IMR-90 (cell line): ENCODE measurements around the gene FAM83F. TPM values are rescaled to one million over a fixed set of nuclear protein-coding genes. Genes with fewer than 3 reads are reported as not detected.

Source experiments
- ATAC-seq: fragments of 200-7000 bp; cut with Tn5 transposase; 2 replicates; pipeline ENCODE4 v1.9.1; 2020; ENCODE audit warnings: low read depth, mild to moderate bottlenecking, moderate library complexity
- BruUV-seq: library from RNA; stranded (reverse); fragments of 400-500 nt; replicated peaks from 2 replicates; lab custom pipeline; 2021; lab: Mats Ljungman, UMichigan
- CTCF ChIA-PET: fragments of 300-600 bp; formaldehyde crosslinking; extraction: SDS; loops from one replicate; lab custom pipeline; 2021; ENCODE audit warnings: antibody characterized with exemption; lab: Yijun Ruan, JAX
- POLR2A ChIA-PET: fragments of 300-600 bp; sonication (Branson Sonifier 250); formaldehyde crosslinking; loops from one replicate; lab custom pipeline; 2022; ENCODE audit warnings: antibody characterized with exemption; ENCODE audit not compliant: unreplicated experiment; lab: Charles Lee
- DNase-seq: peaks from one replicate; pipeline ENCODE4 v3.0.0; 2013
- H2AFZ ChIP-seq: replicated peaks from 2 replicates; pipeline ENCODE3; 2013; ENCODE audit warnings: low read length, mild to moderate bottlenecking; ENCODE audit not compliant: poor library complexity
- H2AK5ac ChIP-seq: 2 replicates; pipeline ENCODE4 v1.6.1; 2013; ENCODE audit warnings: low read depth, low read length, inconsistent platforms
- H2AK9ac ChIP-seq: replicated peaks from 2 replicates; pipeline ENCODE3; 2013; ENCODE audit warnings: mild to moderate bottlenecking, low read depth, low read length, moderate library complexity; ENCODE audit not compliant: poor library complexity
- H2BK120ac ChIP-seq: 2 replicates; pipeline ENCODE4 v1.6.1; 2013; ENCODE audit warnings: low read depth, low read length, inconsistent platforms
- H2BK15ac ChIP-seq: 3 replicates; pipeline ENCODE4 v1.6.1; 2013; ENCODE audit warnings: low read depth, low read length, inconsistent platforms
- H2BK20ac ChIP-seq: 2 replicates; pipeline ENCODE4 v1.6.1; 2013; ENCODE audit warnings: low read depth, mild to moderate bottlenecking, inconsistent platforms, low read length, moderate library complexity
- H2BK5ac ChIP-seq: 2 replicates; pipeline ENCODE4 v1.6.1; 2013; ENCODE audit warnings: mild to moderate bottlenecking, low read depth, low read length, inconsistent platforms; ENCODE audit not compliant: poor library complexity, severe bottlenecking
- H3K14ac ChIP-seq: replicated peaks from 2 replicates; pipeline ENCODE4 v1.6.1; 2013; ENCODE audit warnings: low read depth, low read length, inconsistent platforms
- H3K18ac ChIP-seq: 2 replicates; pipeline ENCODE4 v1.6.1; 2013; ENCODE audit warnings: low read depth, low read length, control low read depth
- H3K23ac ChIP-seq: 2 replicates; pipeline ENCODE4 v1.6.1; 2013; ENCODE audit warnings: low read depth, low read length, inconsistent platforms
- H3K27ac ChIP-seq: 2 replicates; pipeline ENCODE4 v1.5.1; 2013; ENCODE audit warnings: mild to moderate bottlenecking, control low read depth, low read length; ENCODE audit not compliant: insufficient read depth
- H3K27me3 ChIP-seq: 2 replicates; pipeline ENCODE4 v1.6.1; 2013; ENCODE audit warnings: low read length; ENCODE audit not compliant: control insufficient read depth, insufficient read depth
- H3K36me3 ChIP-seq: 2 replicates; pipeline ENCODE4 v1.6.1; 2013; ENCODE audit warnings: low read length, mixed read lengths; ENCODE audit not compliant: control insufficient read depth, insufficient read depth
- H3K4ac ChIP-seq: 2 replicates; pipeline ENCODE4 v1.6.1; 2013; ENCODE audit warnings: low read depth, low read length, inconsistent platforms
- H3K4me1 ChIP-seq: 2 replicates; pipeline ENCODE4 v1.6.1; 2013; ENCODE audit warnings: low read length, mixed read lengths; ENCODE audit not compliant: control insufficient read depth, insufficient read depth
- H3K4me2 ChIP-seq: 2 replicates; pipeline ENCODE4 v1.6.1; 2013; ENCODE audit warnings: low read depth, mild to moderate bottlenecking, control low read depth, low read length, moderate library complexity
- H3K4me3 ChIP-seq: 2 replicates; pipeline ENCODE4 v1.5.1; 2013; ENCODE audit warnings: low read depth, mild to moderate bottlenecking, control low read depth, low read length, moderate library complexity; ENCODE audit not compliant: insufficient read depth
- H3K56ac ChIP-seq: 2 replicates; pipeline ENCODE4 v1.6.1; 2013; ENCODE audit warnings: low read length, inconsistent platforms; ENCODE audit not compliant: insufficient read depth; ENCODE audit errors: extremely low read depth
- H3K79me1 ChIP-seq, 2 experiments: 2 replicates each; pipeline ENCODE4 v1.6.1; 2013; ENCODE audit warnings: low read length in 2 of 2, inconsistent platforms in 1 of 2, low read depth in 1 of 2
- H3K9ac ChIP-seq: 2 replicates; pipeline ENCODE4 v1.6.1; 2013; ENCODE audit warnings: low read depth, low read length, control low read depth
- H3K9me1 ChIP-seq: 2 replicates; pipeline ENCODE4 v1.6.1; 2013; ENCODE audit warnings: low read length, inconsistent platforms; ENCODE audit not compliant: insufficient read depth
- H3K9me3 ChIP-seq: 2 replicates; pipeline ENCODE4 v1.6.1; 2013; ENCODE audit warnings: low read length; ENCODE audit not compliant: control insufficient read depth, insufficient read depth
- H4K20me1 ChIP-seq: 2 replicates; pipeline ENCODE4 v1.6.1; 2013; ENCODE audit warnings: low read length, inconsistent platforms; ENCODE audit not compliant: insufficient read depth
- H4K5ac ChIP-seq: 2 replicates; pipeline ENCODE4 v1.6.1; 2013; ENCODE audit warnings: mild to moderate bottlenecking, low read depth, low read length, control low read depth
- H4K8ac ChIP-seq, 2 experiments: 2 replicates each; pipeline ENCODE4 v1.6.1; 2013; ENCODE audit warnings: low read depth in 2 of 2, low read length in 2 of 2, control low read depth in 1 of 2, inconsistent platforms in 1 of 2
- H4K91ac ChIP-seq: 2 replicates; pipeline ENCODE4 v1.6.1; 2013; ENCODE audit warnings: low read depth, low read length, inconsistent platforms; ENCODE audit not compliant: insufficient read depth
- BHLHE40 ChIP-seq: fragments of 150-350 bp; IDR thresholded peaks from 2 replicates; pipeline ENCODE4 v1.6.1; 2016; ENCODE audit warnings: mild to moderate bottlenecking, low read depth, low read length
- FOS ChIP-seq: fragments of 150-350 bp; IDR thresholded peaks from 2 replicates; pipeline ENCODE4 v1.6.1; 2016; ENCODE audit warnings: low read depth, low read length
- MAZ ChIP-seq: IDR thresholded peaks from 2 replicates; pipeline ENCODE4 v1.6.1; 2012; ENCODE audit warnings: low read depth, mild to moderate bottlenecking, low read length, improper control_type of control experiment, moderate library complexity, borderline replicate concordance
- POLR2A ChIP-seq: IDR thresholded peaks from 2 replicates; pipeline ENCODE4 v1.6.1; 2012; ENCODE audit warnings: mild to moderate bottlenecking, low read depth, low read length
- WGBS, 2 experiments: methylation state at CpG; one replicate each; pipeline versions ENCODE4 v1.1.5 to v1.1.7; 2013; ENCODE audit warnings: missing lambda C conversion rate in 2 of 2; ENCODE audit not compliant: insufficient read length in 1 of 2; ENCODE audit errors: extremely low coverage in 2 of 2; 5-methylcytosine and 5-hydroxymethylcytosine counted together
- dilution Hi-C: fragments of 300-500 bp; cut with HindIII; formaldehyde crosslinking; loops from one replicate; pipeline ENCODE4 v1.14.3; 2018; ENCODE audit warnings: low sequenced_read_pairs; ENCODE audit not compliant: unreplicated experiment
- in situ Hi-C: fragments of 300-500 bp; cut with MboI; formaldehyde crosslinking; loops from 3 replicates; pipeline ENCODE4 v1.14.3; 2019; ENCODE audit warnings: low sequenced_read_pairs, inconsistent platforms, mixed read lengths
- intact Hi-C: fragments of 100-400 bp; cut with micrococcal nuclease; formaldehyde crosslinking; loops from 2 replicates; pipeline ENCODE4 v1.10.0; 2022
- polyA plus RNA-seq, 3 experiments: library from polyadenylated mRNA; depleted of rRNA; stranded (reverse); fragments of >200 nt; gene quantifications; 2 replicates each; pipeline ENCODE4 v1.2.3, GENCODE V29; 2012; ENCODE audit warnings: low replicate concordance in 1 of 3
- total RNA-seq: library from RNA; depleted of rRNA; stranded (reverse); fragments of >200 nt; gene quantifications from 2 replicates; pipeline ENCODE4 v1.2.3, GENCODE V29; 2012

FAM83F gene
- total and polyA plus RNA-seq, 2 of the 4 experiments (the other 2 are of a cell fraction), result not detected

DNA sequence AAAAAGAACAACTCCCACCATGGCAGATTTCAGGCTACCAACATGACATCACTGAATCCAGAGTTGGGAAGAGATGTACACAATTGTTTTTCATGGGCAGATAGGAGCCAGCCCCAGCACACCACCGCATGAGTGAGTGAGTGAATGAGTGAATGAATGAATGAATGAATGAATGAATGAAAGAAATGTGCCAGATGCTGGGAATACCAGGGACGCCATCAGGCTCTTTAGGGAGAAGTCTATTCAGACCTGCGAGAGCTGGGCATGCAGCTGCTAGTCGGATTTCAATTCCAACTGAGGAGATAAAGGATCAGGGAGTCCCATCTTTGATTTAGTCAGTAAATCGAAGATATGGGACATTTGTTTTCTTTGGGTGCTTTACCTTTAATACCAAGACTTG lies 15.3 kb upstream of the FAM83F start:
- no TSS peak for BruUV-seq
- H3K36me3 ChIP-seq, result no peaks in the 10 kb centered on the region

More for the DNA sequence above, 15.3 kb upstream of the FAM83F start:
- intact Hi-C loops, result no loop called here
- TF ChIP-seq MAZ, result no peak
- no peak for TF ChIP-seq FOS
- no peak for TF ChIP-seq POLR2A
- TF ChIP-seq BHLHE40, result no peak
- Histone ChIP-seq H3K56ac (no peak overlapping the region), H3K27ac (no peak overlapping the region), H3K4me1 (no peaks in the 10 kb centered on the region), H3K9me3 (no peaks in the 10 kb centered on the region), H2AK5ac (no peak overlapping the region), H3K9ac (no peak overlapping the region), H2AFZ (no peak overlapping the region), H2AK9ac (no peak overlapping the region), H3K27me3 (peaks cover 64% of the 10 kb centered on the region), H3K9me1 (no peaks in the 10 kb centered on the region), H4K91ac (no peak overlapping the region), H2BK20ac (no peak overlapping the region), H3K23ac (no peak overlapping the region), H3K4me2 (no peak overlapping the region), H3K4ac (no peak overlapping the region), H3K14ac (no peak overlapping the region), H2BK15ac (no peak overlapping the region), H4K20me1 (no peaks in the 10 kb centered on the region), H4K8ac (no peak overlapping the region), H2BK5ac (no peak overlapping the region), H4K5ac (no peak overlapping the region), H2BK120ac (no peak overlapping the region), H3K4me3 (no peak overlapping the region), H3K18ac (no peak overlapping the region), H3K79me1 (no peaks in the 10 kb centered on the region)
- WGBS, 2 experiments, result 73% methylated on average over 2 of the region's 5 CpGs; no CpG with 5 or more reads in 1 of the 2 experiments
- DNase-seq (no peak), ATAC-seq (no peak)
- POLR2A ChIA-PET, result no interaction called here
- in situ Hi-C loops, result no loop called here
- CTCF ChIA-PET, result no interaction called here
- dilution Hi-C loops, result no loop called here
